GM21390 (cell line): ENCODE results near the gene TYSND1.
"Not testable (repeated sequence)": the region's sequence is repeated elsewhere in the genome, so short reads cannot be mapped to it uniquely, and the experiment has no call there.

Source experiments
- ATAC-seq: cut with Tn5 transposase; IDR thresholded peaks from one replicate; pipeline ENCODE4 v1.9.1; 2021; ENCODE audit not compliant: unreplicated experiment

TYSND1 gene

DNA sequence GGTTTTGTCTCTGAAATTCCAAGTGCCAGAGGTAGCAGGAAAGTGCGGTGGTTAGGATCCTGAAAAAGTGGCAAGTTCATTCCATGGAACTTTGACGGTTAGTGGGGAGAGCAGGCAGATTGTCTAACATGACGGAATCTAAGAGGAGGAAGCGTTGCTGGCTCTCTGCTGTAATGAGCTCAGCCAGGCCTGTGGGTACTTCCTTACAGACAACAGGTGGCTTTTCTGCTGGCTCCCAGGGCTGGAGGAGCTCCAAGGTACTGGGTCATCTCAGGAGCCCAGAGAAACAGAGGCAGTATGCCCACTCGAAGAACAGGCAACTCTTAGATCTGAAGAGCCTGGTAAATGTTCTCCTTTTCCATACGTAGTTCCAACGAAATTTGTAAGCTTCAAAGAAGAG is 10.8 kb downstream of the TYSND1 start:
- no peak for ATAC-seq

DNA sequence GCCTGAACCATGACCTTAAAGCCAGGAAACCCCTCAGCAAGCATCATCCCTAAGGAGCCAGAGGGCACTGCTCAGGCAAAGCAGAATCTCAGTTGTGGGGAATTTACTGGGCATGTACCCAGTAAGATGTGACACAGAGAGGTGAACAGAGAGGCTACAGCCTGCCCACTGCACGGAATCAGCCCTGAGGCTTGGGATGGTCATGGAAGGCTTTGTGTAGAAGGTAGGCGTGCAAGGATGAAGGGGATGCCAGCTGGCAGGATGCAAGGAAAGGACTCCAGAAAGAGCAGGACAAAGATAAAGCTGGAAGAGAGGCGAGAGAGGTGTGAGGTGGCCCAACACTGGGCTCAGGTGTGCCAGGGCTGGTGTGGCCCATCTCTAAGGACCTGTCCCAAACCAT is 11.5 kb downstream of the TYSND1 start:
- no peak for ATAC-seq

DNA sequence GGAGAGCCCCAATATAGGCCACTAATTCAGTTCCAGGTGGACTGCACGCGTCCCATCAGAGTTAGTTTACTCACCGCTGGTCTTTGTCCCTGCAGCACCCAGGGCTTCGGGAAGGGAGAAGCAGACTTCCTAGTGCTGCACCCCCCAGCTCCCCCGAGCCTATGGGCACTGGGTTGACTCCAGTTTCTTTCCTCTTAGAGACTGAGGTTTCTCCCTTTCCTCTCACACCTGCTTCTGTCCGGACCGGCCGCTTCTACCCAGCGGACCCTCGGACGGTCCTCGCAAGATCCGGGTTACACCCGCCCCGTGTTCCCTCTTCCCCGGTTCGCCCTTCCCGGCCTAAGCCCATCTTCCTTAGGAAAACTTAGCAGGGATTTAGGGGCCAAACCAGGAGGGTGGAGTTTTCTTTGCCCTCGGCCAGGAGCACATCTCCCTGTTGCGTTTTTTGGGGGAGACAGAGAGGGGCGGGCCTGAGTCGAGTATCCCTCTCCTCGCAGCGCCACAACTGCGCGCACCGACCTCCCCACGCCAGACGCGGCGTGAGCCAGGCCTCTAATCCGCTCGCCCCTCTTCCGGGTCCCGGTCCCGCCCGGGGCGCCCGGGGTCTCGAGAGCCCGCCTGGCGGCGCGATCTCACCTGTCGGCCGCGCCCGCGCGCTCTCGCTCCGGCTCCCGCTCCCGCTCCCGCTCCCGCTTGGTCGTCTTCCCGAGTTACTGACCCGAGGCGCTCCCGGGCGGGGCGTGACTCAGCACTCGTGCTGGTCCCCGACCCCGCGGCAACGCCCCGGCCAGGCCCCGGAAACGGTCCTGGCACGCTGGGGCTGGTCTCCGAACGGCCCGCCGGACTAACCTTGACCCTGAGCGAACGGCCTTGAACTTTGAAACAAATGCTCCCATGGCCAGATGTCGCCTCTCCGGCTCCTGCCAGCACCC is 14.1 kb downstream of the TYSND1 start, which contains the start of gene AIFM2:
Gene AIFM2, minus strand, starts transcription at position 728 of the 932 bp plus-strand sequence. CDS start 8,741 bp downstream, outside the sequence.
- peak; percentile 76 for ATAC-seq

DNA sequence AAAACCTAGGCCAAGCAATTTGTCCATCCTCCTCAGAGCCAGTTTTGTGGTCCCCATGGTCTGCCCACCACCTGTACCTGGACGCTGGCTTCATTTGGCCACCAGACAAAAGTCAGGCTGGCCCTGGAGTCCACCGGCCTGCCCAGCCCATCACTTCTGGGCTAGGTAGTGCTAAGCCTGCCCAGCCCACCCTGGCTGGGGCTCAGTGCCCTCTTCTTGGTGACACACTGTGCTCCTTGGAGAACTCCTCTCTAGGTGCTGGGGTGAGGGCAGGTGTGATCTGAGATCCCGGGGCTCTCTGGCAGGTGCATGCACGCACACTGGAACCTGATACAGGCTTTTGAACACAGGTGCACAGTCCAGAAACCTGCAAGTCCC is 15.0 kb downstream of the TYSND1 start:
- ATAC-seq: no peak

DNA sequence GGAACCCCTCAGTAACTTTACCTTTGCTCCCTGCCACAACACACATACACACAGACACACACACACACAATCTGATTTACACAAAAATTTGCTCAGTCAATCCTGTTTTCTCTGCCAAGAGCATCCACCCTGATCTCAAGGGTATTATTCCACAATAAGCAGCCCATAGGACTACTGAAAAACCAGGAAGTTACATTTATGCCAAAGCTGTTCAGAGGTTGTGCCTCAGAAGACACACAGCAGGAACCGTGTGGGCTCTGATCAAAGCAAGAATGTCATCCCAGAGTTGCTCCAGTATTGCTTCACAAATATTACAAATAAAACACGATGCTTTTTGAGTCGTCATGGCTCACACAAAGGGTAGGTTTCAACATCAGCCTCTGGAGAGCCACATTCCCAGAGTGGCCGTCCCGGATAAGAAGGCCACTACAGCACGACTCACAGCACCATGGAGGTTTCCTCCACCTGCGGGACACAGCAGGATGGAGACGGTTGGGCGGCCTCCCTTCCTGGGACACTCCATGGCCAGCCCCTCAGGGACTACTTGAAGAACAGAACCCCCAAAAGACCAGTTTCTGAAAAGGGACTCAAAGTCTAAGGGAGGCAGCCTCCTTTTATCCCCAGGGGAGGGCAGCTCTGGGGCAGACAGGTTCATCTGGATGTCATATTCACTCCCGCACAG is 15.5 kb downstream of the TYSND1 start:
- ATAC-seq: no peak

DNA sequence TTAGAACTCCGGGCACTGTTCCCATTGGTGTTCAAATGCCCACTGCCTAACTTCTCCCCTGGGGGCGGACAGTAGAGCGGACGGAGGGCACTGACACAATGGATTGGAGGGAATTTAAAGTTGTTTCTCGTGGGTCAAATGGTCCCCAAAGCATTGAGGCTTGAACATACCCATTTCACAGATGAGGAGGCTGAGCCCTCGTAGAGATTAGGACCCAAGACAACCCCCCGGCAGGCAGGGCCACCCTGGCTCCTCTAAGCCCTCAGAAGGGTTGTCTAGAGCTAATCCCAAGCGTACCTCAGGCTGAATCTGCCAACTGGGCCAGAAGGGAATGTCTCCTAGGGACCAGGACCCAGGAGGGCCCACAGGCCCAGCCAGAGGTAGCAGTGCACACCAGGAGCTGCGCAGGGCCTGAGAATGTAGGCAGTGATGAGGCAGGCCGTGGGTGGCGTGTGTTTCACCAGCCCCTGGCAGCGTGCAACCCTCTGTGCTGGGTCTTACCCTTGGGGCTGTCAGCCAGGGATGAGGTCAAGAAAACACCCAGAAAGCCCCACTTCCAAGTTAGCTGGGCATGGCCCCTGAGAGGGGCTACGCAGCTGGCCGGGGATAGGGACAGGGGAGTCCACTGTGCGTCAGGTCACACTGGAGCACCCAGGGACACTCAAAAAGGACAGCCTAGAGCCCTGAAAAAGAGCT is 19.7 kb downstream of the TYSND1 start:
- ATAC-seq: no peak

DNA sequence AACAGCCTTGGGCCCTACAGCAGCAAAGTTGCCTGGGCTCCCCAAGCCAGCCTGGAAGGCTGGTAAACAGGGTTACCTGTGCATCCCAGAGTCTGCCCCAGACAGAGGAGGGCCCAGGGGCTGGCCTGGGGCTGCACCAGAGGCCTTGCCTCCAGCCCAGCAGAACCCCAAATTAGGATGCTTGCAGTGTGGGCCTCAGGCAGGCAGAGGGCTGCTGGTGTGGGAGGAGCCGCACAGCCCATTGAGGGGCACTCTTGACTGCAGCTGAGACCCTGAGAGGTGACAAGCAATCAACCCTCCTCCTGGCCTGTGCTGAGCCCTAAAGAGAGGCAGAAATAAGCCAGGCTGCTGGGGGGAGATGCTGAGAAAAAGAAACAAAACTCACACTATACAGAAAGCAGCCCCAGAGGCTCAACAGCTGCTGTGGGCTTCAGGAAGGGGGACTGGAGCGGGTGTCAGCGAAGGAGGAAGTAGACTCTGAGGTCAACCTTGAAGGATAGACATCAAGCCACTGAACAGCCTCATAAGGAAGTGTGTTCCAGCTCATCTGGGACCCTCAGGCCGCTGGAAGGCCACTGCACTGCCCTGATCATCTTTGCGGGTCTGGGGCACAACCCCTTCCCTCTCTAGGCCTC is 20.5 kb downstream of the TYSND1 start:
- ATAC-seq: no peak

DNA sequence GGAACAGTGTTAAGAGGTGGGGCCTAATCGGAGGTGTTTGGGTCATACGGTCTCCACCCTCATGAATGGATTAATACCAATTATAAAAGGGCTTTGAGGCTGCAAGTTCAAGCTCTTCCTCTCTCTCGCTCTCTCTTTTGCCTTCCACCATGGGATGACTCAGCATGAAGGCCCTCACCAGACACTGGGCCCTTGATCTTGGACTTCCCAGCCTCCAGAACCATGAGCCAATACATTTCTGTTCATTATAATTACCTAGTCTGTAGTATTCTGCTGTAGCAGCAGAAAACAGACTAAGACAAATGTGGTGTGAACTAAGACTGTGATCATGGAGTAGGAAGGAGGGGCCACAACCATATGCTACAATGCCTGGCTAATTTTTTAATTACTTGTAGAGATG is 21.6 kb downstream of the TYSND1 start:
- ATAC-seq: no peak

DNA sequence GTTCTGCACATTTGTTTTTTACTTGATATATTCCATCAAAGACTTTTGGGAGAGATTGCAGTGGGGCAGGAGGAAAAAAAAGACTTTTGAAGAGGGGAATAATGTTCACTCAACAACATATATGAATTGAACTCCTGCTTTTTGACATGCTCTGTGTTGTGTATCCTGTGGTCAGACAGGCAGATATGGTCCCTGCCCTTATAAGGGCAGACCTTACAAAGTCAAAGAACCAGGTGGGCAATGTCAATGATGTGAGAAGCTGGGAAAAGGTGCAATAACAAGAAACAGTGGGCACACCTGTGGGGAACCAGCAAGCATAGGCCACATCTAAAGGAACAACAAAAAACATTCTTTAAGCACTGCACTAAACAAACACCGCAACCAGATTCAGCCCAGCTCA is 22.1 kb downstream of the TYSND1 start:
- no peak for ATAC-seq

DNA sequence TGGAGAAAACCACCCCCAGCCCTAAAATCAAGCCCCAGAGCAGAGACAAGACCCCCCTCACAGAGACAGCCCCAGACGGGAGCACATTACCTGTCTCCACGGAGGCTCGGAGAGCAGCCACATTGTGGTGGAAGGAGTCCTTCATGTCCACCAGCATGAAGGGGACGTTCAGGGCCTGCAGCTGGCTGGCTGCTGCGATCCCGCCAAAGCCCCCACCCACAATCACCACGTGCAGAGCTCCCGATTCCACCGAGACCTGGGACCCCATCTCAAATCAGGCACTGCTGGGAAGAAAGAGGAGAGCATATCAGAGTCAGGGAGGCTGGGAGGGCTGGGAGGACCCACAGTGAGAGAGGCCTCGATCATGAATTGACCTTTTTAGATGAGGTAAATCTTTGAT is 22.7 kb downstream of the TYSND1 start:
- no peak for ATAC-seq

DNA sequence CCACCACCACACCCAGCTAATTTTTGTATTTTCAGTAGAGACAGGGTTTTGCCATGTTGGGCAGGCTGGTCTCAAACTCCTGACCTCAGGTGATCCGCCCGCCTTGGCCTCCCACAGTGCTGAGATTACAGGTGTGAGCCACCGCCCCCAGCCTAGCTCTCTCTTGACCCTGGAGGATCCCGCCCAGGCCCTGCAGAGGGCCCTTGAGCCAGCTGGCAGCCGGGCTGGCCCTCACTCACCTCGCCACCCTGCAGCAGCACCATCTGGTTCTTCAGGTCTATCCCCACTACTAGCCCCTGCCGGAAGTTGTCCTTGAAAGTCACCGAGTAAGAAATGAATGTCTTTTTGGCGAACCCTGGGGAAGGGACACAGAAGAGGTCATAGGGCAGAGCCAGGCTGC is 23.3 kb downstream of the TYSND1 start:
- ATAC-seq: not testable (repeated sequence)

DNA sequence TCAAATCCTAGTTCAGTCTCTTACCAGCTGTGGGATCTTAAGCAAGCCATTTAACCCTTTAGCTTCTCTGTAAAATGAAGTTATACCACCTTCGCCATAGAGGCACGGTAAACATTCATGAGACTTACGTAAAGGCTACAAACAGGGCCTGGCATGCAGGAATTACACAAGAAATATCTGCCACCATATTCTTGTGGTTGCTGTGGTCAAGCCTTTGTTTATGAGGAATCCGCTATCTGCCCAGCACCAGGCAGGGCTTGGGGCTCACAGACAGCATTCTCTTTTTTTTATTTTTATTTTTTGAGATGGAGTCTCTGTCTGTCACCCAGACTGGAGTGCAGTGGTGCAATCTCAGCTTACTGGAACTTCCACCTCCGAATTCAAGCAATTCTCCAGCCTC is 23.8 kb downstream of the TYSND1 start:
- no peak for ATAC-seq

DNA sequence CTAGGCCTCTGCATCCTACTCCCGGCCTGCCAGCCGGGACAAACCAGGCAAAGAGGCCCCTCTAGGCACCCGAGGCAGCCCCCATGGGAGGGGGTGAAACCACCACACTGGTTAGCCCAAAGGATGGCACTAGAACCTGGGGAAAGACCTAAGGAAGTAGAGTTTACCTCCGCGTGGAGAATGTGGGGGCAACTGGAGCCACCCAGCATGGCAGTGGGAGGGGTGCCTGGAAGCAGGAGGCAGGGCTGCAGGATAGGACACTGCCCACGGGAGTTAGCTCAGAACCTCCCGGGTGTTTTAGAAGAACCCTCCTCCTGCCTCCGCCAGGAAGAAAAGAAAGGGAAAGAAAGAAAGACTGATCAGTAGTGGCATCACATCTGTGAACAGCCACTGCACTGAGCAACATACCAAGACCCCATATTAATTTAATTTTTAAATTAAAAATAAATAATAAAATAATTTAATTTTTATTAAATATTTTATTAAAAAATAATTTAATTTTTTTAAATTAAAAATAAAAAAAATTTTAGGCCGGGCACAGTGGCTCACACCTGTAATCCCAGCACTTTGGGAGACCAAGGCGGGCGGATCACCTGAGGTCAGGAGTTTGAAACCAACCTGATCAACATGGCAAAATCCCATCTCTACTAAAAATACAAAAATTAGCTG is 25.1 kb downstream of the TYSND1 start:
- ATAC-seq: no peak

DNA sequence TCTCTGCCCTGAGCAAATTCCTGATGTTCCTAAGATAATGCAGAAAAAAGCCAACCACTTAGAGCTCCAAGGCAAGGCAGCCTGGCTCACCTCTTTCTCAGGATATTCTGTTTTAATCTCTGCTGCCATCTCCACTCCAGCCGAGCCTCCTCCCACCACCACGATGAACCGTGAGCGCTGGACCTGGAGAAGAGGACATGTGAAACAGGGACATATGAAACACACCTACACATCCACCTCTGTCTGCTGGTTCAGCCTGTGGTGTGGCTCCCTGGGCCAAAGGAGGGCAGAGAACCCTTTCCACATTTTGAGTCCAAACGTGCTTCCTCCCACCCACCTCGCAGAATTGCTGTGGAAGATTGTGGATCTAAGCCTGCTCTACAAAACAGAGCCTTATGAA is 26.1 kb downstream of the TYSND1 start:
- no peak for ATAC-seq

DNA sequence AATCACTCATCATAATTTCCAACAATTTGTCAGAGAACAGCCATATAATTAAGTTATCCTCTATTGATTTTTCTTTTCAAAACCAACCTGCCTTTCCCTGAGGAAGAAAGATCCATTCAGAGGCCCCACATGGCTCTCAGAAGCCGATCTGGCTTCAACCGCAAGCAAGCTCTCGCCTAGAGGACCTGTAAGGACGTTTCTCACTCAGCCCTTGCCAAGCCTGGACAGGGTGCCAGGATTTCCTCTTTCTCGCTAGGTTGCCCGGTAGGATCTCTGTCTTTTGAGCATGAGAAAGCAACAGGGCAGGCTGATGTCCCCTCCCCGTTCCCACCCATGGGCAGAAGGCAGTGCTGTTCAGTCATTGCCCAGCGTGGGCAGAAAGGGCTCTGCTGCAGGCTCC is 26.9 kb downstream of the TYSND1 start:
- ATAC-seq: no peak

DNA sequence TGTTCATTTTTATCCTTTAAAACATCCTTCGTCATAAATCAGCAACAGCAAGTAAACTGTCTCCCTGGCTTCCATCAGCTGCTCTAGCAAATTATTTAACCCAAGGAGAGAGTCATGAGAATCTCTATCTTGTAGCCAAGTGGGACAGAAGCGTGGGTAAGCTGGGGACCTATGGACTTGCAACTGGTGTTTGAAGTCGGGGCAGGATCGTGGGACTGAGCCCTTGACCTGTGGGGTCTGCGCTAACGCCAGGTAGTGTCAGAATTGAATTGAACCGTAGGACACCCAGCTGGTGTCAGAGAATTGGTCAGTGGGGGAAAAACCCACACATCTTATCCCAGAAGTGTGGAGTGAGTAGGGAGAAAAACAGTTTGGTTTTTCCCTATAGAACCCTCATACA is 27.3 kb downstream of the TYSND1 start:
- ATAC-seq: no peak

DNA sequence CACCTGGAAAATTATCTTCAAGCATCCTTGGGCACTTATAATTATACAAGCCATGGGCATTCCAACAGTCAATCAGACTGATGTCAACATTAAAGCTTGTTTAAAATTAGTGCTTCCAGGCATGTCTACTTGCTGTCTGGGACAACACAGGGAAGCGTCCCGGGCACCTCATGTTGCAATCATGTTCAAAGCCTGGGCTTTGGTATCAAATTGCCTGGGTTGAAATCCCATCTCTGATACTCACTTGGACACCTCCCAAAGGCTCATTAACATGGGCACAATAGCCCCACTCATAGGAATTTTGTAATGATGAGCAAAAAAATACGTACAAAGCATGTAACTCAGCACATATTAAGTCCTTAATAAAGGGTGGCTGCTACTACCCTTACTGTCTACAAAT is 28.3 kb downstream of the TYSND1 start:
- ATAC-seq: no peak

DNA sequence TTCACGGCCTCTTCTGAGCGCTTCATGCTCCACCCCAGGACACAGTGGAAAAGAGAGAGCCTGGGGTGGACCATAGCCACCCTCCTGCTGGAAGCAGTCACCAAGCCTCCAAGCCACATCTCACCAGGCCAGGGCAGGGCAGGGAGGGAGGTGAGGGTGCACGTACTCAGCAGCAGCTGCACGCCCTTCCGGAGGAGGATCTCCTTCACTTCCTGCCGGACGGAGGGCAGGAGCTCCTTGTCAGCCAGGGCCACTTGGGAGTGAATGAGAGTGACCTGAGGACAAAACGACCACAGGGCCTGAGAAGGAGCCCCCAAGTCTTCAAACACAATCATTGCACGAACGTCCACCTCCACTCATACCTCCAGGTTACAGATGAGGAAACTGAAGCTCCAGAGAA is 28.9 kb downstream of the TYSND1 start:
- ATAC-seq: no peak

DNA sequence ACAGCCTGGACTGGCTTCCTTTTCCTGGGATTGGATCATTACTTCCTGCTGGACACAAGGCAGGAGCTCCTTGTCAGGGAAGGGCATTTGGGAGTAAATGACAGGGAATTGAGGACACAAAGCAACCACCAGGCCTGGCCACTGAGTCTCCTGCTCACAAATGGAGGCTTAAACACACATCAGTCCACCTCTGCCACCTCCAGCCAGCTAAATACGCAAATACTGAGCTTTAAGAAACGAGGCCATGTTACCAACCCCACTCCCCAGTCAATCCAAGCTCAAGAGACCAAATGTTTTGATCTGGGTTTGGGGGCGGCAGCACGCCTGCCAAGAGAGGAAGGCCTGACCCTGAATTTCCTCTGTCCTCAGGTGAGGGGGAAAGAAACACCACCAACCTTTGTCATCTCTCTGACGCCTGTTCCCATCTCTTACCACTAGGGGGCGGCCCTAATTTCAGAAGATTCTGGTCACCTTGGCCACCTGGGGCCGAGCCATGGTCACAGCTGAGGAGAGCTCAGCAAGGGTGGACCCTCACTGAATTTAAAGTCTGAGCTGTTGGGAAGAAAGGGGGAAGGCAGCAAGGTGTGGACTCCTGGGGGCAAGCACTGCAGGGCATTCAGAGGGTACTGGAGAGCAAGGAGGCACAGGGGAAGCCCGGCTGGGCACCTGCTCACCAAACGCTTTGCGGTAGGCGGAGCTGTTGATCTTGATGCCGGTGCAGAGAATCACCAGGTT is 30.4 kb downstream of the TYSND1 start:
- no peak for ATAC-seq

DNA sequence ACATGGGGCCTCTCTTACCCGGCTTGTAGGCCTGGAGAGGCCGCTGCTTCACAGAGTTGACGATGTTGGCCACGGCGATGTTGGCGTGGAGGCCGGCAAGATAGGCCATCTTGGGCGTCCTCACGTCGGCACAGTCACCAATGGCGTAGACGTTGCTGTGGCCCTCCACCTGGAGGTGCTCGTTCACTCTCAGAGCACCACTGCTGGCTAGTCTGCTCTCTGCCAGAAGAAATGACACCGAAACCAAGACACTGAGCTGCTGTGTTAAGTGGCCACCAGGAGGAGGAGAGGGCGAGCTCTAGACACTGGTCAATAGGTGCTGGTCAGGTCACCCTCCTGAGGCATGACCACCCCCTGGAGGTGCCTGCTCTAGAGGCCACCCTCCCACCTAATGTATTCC is 31.6 kb downstream of the TYSND1 start:
- ATAC-seq: no peak
